Right lobe of liver (tissue), 6 donors: ENCODE results near the gene TRIM3. TPM values are rescaled to one million over a fixed set of nuclear protein-coding genes. Genes with fewer than 3 reads are reported as not detected.
A peak's percentile ranks its signal among the peaks of the same experiment; 100 is the strongest.
"Not testable (repeated sequence)": the region's sequence is repeated elsewhere in the genome, so short reads cannot be mapped to it uniquely, and the experiment has no call there.

Experiments used
- ATAC-seq, 4 donors: fragments of 200-7000 bp; cut with Tn5 transposase; one replicate each; pipeline ENCODE4 v1.9.1; 2020; ENCODE audit warnings: mild to moderate bottlenecking in 4 of 4, moderate library complexity in 4 of 4
- DNase-seq, 3 donors: peaks; one replicate each; pipeline ENCODE4 v3.0.0-alpha.2; 2020
- H3K27ac ChIP-seq, 3 donors: fragments of 200-600 bp; one replicate each; pipeline ENCODE4 v1.8.0; 2022
- H3K27me3 ChIP-seq, 2 donors: fragments of 200-600 bp; one replicate each; pipeline ENCODE4 v1.8.0; 2022
- H3K36me3 ChIP-seq, 4 donors: fragments of 200-600 bp; sonication (generic) in 1 of 4; one replicate each; pipeline versions ENCODE4 v1.5.1 to v1.8.0; 2017 to 2022; ENCODE audit warnings: control low read depth in 1 of 4
- H3K4me1 ChIP-seq, 4 donors: fragments of 200-600 bp; sonication (generic) in 1 of 4; one replicate each; pipeline versions ENCODE4 v1.5.1 to v1.8.0; 2017 to 2022; ENCODE audit warnings: control low read depth in 1 of 4
- H3K4me3 ChIP-seq, 3 donors: fragments of 200-600 bp; one replicate each; pipeline ENCODE4 v1.8.0; 2022
- H3K9me3 ChIP-seq, 4 donors: fragments of 200-600 bp; sonication (generic) in 1 of 4; one replicate each; pipeline versions ENCODE4 v1.5.1 to v1.8.0; 2017 to 2022; ENCODE audit warnings: control low read depth in 1 of 4
- POLR2A ChIP-seq: fragments of 450-650 bp; IDR thresholded peaks from one replicate; pipeline ENCODE4 v1.6.1; 2017; ENCODE audit warnings: antibody characterized with exemption, mild to moderate bottlenecking
- WGBS: methylation state at CpG from one replicate; pipeline ENCODE4 v1.1.6; 2018; ENCODE audit warnings: low coverage, low lambda C conversion rate; ENCODE audit not compliant: insufficient coverage; ENCODE audit errors: missing lambda C conversion rate; 5-methylcytosine and 5-hydroxymethylcytosine counted together
- intact Hi-C, 2 donors: fragments of 100-400 bp; cut with DNase I; formaldehyde crosslinking; loops; one replicate each; pipeline versions ENCODE4 v1.11.2 to v1.14.1; 2022
- long read RNA-seq: library from polyadenylated mRNA; unstranded; transcript quantifications from one replicate; pipeline ENCODE4 v2.0.0, GENCODE V29; 2019
- total RNA-seq, 6 experiments: library from RNA; depleted of rRNA in 2 of 6; stranded (reverse); fragments of >200 nt in 2 of 6; fragmentation: NEBNext Ultra II Directional in 3 of 6; extraction: Animal tissue kit (Norgen Biotek cat#: 25700) in 3 of 6; gene quantifications; one replicate each; pipeline versions ENCODE4 v1.1.0 to v1.2.4, GENCODE V29; 2016 to 2023
- TF ChIP-seq, protein P1 (sequence below), 4 donors: fragments of 200-600 bp in 3 of 4; fragments of 450-650 bp in 1 of 4; IDR thresholded peaks; one replicate each; pipeline versions ENCODE4 v1.5.1 to v1.8.0; 2016 to 2022; ENCODE audit warnings: antibody characterized with exemption in 4 of 4, mild to moderate bottlenecking in 2 of 4
- donor health status: DM: no; HTN: yes; CAD: no.
- donor health status: DM: no; HTN: no; CAD: no.
- donor health status: DM: no; HTN: no; CAD: no.
- donor health status: DM: no; HTN: yes; CAD: no.
- donor health status: DM: no; HTN: yes; CAD: no.

TRIM3 gene
- total RNA-seq = 1 to 10 TPM; 5.0 to 8.9 (median 6.7) TPM
- long read RNA-seq = 0 reads

DNA sequence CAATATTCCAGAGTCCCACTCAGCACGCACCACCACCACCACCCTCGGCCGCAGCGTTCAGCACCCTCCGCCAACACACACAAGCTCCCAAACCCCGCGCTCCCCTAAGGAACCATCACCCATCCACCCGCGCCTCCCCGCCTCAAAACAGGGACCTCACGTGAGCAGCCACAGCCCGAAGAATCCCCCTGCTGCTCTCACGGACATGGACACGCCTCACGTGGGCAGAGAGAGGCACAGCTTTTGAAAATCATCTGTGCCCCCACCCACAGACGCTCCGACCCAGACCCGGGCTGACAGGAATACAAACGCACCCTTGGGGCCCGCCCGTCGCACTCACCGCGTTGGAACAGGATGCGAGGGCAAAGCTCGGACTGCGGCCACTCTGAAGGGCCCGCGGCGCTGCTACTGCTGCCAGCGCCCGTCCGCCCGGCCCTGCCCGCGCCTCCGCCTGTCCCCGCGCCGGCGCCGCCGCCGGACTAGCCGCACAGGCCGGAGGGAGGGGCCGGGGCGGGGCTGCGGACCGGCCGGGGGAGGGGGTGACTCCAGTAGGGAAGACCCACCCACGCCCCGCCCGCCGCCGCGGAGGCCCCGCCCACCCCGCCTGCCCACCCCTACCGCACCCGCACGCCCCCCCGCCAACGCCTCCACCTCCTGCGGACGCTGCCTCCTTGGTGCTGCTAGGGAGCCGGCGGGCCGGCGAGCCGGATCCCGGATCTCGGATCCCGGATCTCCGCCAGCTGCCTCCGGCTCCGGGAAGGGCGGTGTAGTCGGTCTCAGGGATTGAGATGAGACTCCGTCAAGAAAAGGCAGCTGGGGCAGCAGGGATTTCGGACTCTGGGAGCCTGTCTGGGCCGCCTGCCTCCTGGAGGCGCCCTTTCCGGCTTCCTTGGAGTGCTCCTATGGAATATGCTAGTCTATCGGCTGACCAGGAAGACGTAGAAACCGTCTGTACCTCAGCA, at the start of gene TRIM3:
TSS of gene TRIM3 (minus strand) at position 491 of the 962 bp plus-strand sequence. CDS start 8,246 bp downstream, outside the sequence.
- Histone ChIP-seq H3K4me1 (peaks cover 0 to 22% (median 3%) of the 10 kb centered on the region in 4 donors), H3K27me3 (no peaks in the 10 kb centered on the region), H3K36me3 (peaks cover 0 to 17% (median 6%) of the 10 kb centered on the region in 4 donors), H3K27ac (peak within 1 kb of the TSS; percentile 75 to 82 (median 79)), H3K4me3 (peak within 1 kb of the TSS; percentile 70 to 76 (median 71)), H3K9me3 (no peaks in the 10 kb centered on the region)
- peak; percentile 96 to 97 (median 97) for DNase-seq
- ATAC-seq = peak; percentile 84 to 95 (median 90)
- intact Hi-C loops = no loop called here
- TF ChIP-seq, protein P1, sequence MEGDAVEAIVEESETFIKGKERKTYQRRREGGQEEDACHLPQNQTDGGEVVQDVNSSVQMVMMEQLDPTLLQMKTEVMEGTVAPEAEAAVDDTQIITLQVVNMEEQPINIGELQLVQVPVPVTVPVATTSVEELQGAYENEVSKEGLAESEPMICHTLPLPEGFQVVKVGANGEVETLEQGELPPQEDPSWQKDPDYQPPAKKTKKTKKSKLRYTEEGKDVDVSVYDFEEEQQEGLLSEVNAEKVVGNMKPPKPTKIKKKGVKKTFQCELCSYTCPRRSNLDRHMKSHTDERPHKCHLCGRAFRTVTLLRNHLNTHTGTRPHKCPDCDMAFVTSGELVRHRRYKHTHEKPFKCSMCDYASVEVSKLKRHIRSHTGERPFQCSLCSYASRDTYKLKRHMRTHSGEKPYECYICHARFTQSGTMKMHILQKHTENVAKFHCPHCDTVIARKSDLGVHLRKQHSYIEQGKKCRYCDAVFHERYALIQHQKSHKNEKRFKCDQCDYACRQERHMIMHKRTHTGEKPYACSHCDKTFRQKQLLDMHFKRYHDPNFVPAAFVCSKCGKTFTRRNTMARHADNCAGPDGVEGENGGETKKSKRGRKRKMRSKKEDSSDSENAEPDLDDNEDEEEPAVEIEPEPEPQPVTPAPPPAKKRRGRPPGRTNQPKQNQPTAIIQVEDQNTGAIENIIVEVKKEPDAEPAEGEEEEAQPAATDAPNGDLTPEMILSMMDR (IDR thresholded peaks at IDR 0.05) = no peak
- peak; percentile 88 for TF ChIP-seq POLR2A
- 1% methylated on average over 18 of the region's 87 CpGs for whole genome bisulfite sequencing

DNA sequence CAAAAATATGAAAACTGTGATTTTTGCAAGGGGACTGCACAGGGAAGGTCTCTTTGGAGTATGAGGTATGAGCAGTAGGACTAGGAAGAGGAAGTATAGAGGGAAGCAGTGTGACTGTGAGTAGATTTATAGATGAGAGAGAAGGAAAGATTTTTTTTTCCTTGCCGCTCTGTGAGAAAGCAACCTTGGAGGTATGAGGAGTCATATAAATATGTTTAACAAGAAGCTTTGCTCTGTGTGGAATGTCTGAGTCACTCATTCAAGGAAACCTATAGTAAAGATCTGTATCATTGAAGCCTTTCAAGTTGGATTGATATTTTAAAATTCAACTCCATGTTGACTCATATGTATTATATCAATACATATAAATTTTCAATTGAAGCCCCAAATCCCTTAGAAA, 49.5 kb upstream of the TRIM3 start:
- no peak for TF ChIP-seq POLR2A
- TF ChIP-seq, protein P1 (IDR thresholded peaks at IDR 0.05) = no peak
- WGBS = 0% methylated on average over 1 of the region's 1 CpG
- Histone ChIP-seq H3K27ac (no peak overlapping the region), H3K4me1 (no peaks in the 10 kb centered on the region), H3K27me3 (no peaks in the 10 kb centered on the region), H3K9me3 (no peaks in the 10 kb centered on the region), H3K36me3 (peaks cover 0 to 4% (median 0%) of the 10 kb centered on the region in 4 donors), H3K4me3 (no peak overlapping the region)
- no peak for ATAC-seq
- intact Hi-C loops = no loop called here
- DNase-seq = no peak

DNA sequence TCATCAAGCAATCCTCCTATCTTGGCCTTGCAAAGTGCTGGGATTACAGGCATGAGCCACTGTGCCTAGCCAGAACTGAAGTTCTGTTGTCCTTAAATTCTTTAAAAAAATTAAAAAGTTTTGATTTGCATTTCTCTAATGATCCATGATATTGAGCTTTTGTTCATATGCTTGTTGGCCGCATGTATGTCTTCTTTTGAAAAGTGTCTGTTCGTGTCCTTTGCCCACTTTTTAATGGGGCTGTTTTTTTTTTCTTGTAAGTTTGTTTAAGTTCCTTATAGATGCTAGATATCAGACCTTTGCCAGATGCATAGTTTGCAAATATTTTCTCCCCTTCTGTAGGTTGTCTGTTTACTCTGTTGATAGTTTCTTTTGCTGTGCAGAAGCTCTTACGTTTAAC, 48.2 kb upstream of the TRIM3 start:
- H3K4me1 ChIP-seq, H3K4me3 ChIP-seq, intact Hi-C loops, H3K27ac ChIP-seq, H3K36me3 ChIP-seq, ATAC-seq, DNase-seq, H3K9me3 ChIP-seq, H3K27me3 ChIP-seq: not testable (repeated sequence)
- whole genome bisulfite sequencing = 86% methylated on average over 3 of the region's 3 CpGs

DNA sequence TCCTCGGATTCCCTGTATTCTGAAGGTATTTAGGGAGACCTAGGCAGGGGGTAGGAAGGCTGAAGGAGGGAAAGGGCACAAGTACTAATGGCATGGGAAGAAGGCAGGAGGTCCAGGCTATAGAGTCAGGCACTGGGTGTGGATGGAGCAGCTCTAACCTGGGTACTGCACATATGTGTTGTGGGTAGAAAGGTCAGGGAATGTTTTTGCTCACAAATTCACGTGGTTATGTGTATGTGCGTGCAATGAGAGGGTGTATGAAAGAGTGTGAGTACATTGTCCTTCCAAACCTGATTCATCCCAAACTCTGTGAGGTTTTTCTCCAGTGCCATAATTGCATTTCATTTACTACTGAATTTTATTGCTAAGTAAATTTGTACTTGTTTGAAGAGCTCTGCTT, 46.5 kb upstream of the TRIM3 start:
- Histone ChIP-seq H3K9me3 (no peaks in the 10 kb centered on the region), H3K4me3 (no peak overlapping the region), H3K27ac (no peak overlapping the region), H3K36me3 (peaks cover 0 to 4% (median 0%) of the 10 kb centered on the region in 4 donors), H3K27me3 (no peaks in the 10 kb centered on the region), H3K4me1 (no peaks in the 10 kb centered on the region)
- 89% methylated on average over 1 of the region's 3 CpGs for WGBS
- TF ChIP-seq, protein P1 (IDR thresholded peaks at IDR 0.05) = no peak
- TF ChIP-seq POLR2A = no peak
- DNase-seq (no peak), ATAC-seq (no peak)
- intact Hi-C loops = no loop called here

DNA sequence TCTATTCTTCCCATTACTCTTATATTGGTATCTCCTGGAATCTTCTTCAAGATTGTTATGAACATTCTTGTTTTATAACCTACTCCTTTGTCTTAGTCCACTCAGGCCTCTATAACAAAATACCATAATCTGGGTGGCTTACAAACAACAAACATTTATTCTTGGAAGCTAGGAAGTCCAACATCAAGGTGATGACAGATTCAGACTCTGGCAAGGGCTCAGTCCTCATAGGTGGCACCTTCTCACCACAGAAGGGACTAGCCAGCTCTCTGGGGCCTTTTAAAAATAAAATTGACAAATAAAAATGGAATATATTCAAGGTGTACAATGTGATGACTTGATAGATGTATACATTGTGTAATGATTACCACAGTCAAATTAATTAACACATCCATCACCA, 43.1 kb upstream of the TRIM3 start:
- peaks cover 0 to 4% (median 0%) of the 10 kb centered on the region in 4 donors for H3K36me3 ChIP-seq
- TF ChIP-seq POLR2A = no peak
- TF ChIP-seq, protein P1 (IDR thresholded peaks at IDR 0.05) = no peak
- DNase-seq (no peak), ATAC-seq (no peak)
- no peaks in the 10 kb centered on the region for H3K4me1 ChIP-seq
- intact Hi-C loops = no loop called here
- H3K27me3 ChIP-seq = no peaks in the 10 kb centered on the region
- H3K27ac ChIP-seq = no peak overlapping the region
- no peak overlapping the region for H3K4me3 ChIP-seq
- H3K9me3 ChIP-seq = no peaks in the 10 kb centered on the region
